Ishikawa (cell line): ENCODE data around the gene PDE8A.

Source experiments
- CEBPB ChIP-seq: IDR thresholded peaks from 2 replicates; pipeline ENCODE4 v1.6.1; 2012
- CREB1 ChIP-seq: IDR thresholded peaks from 2 replicates; pipeline ENCODE4 v1.6.1; 2012; ENCODE audit warnings: low read depth
- EP300 ChIP-seq: IDR thresholded peaks from 2 replicates; pipeline ENCODE4 v1.6.1; 2012; ENCODE audit warnings: borderline replicate concordance
- NFIC ChIP-seq: IDR thresholded peaks from 2 replicates; pipeline ENCODE4 v1.6.1; 2012
- RAD21 ChIP-seq: IDR thresholded peaks from 2 replicates; pipeline ENCODE4 v1.6.1; 2012; ENCODE audit warnings: low read depth
- TAF1 ChIP-seq: IDR thresholded peaks from 2 replicates; pipeline ENCODE4 v1.6.1; 2012; ENCODE audit warnings: low read depth, mild to moderate bottlenecking
- TCF12 ChIP-seq: IDR thresholded peaks from 2 replicates; pipeline ENCODE4 v1.6.1; 2012; ENCODE audit warnings: low read depth
- TEAD4 ChIP-seq: IDR thresholded peaks from 2 replicates; pipeline ENCODE4 v1.6.1; 2012
- YY1 ChIP-seq: IDR thresholded peaks from 2 replicates; pipeline ENCODE4 v1.6.1; 2012; ENCODE audit warnings: low read depth
- ZBTB7A ChIP-seq: IDR thresholded peaks from 2 replicates; pipeline ENCODE4 v1.6.1; 2012; ENCODE audit warnings: low read depth
- TF ChIP-seq, protein P1 (sequence below): IDR thresholded peaks from 2 replicates; pipeline ENCODE4 v1.6.1; 2012
- TF ChIP-seq, protein P2 (sequence below): IDR thresholded peaks from 2 replicates; pipeline ENCODE4 v1.6.1; 2012; ENCODE audit warnings: low read depth, mild to moderate bottlenecking
- TF ChIP-seq, protein P3 (sequence below): IDR thresholded peaks from 2 replicates; pipeline ENCODE4 v1.6.1; 2012

DNA sequence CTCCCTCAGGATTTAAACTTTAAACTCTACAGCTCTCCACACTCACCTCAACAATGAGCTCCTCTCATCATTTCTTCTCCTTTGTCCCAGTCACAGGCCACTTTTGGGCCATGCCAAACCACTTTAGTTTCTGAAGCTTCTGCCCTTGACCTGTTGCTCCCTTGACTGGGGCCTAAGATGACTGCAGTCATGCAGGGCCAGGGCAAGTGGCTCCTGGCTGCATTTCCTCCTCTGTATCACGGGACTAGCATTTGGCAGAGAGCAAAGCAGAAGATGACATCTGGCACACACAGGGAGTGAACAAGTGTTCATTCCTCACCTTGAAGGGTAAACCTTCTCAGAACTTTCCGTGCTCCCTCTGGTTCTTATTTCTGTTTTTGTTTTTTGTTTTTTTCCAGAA lies 136.9 kb downstream of the PDE8A start:
- TF ChIP-seq, protein P1, sequence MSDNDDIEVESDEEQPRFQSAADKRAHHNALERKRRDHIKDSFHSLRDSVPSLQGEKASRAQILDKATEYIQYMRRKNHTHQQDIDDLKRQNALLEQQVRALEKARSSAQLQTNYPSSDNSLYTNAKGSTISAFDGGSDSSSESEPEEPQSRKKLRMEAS: no peak
- TF ChIP-seq EP300 (no peak), CEBPB (no peak), RAD21 (no peak), CREB1 (no peak), YY1 (no peak), TCF12 (no peak), TEAD4 (no peak), ZBTB7A (no peak), NFIC (no peak), TAF1 (no peak)
- TF ChIP-seq, protein P2, sequence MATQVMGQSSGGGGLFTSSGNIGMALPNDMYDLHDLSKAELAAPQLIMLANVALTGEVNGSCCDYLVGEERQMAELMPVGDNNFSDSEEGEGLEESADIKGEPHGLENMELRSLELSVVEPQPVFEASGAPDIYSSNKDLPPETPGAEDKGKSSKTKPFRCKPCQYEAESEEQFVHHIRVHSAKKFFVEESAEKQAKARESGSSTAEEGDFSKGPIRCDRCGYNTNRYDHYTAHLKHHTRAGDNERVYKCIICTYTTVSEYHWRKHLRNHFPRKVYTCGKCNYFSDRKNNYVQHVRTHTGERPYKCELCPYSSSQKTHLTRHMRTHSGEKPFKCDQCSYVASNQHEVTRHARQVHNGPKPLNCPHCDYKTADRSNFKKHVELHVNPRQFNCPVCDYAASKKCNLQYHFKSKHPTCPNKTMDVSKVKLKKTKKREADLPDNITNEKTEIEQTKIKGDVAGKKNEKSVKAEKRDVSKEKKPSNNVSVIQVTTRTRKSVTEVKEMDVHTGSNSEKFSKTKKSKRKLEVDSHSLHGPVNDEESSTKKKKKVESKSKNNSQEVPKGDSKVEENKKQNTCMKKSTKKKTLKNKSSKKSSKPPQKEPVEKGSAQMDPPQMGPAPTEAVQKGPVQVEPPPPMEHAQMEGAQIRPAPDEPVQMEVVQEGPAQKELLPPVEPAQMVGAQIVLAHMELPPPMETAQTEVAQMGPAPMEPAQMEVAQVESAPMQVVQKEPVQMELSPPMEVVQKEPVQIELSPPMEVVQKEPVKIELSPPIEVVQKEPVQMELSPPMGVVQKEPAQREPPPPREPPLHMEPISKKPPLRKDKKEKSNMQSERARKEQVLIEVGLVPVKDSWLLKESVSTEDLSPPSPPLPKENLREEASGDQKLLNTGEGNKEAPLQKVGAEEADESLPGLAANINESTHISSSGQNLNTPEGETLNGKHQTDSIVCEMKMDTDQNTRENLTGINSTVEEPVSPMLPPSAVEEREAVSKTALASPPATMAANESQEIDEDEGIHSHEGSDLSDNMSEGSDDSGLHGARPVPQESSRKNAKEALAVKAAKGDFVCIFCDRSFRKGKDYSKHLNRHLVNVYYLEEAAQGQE: no peak
- TF ChIP-seq, protein P3, sequence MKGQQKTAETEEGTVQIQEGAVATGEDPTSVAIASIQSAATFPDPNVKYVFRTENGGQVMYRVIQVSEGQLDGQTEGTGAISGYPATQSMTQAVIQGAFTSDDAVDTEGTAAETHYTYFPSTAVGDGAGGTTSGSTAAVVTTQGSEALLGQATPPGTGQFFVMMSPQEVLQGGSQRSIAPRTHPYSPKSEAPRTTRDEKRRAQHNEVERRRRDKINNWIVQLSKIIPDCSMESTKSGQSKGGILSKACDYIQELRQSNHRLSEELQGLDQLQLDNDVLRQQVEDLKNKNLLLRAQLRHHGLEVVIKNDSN: no peak
